Neural crest cell (in vitro differentiated cells): ENCODE results near the gene EFCAB8. TPM values are rescaled to one million over a fixed set of nuclear protein-coding genes. Genes with fewer than 3 reads are reported as not detected.

ENCODE experiments used
- DNase-seq: peaks from one replicate; pipeline ENCODE4 v3.0.0; 2021; ENCODE audit warnings: low read depth, mixed read lengths, low spot score
- H3K27ac Mint-ChIP-seq: one replicate; pipeline ENCODE4 v1.8.0; 2021; ENCODE audit warnings: mild to moderate bottlenecking, mixed read lengths; ENCODE audit not compliant: unreplicated experiment
- H3K27me3 Mint-ChIP-seq: 2 replicates; pipeline ENCODE4 v1.8.0; 2021; ENCODE audit warnings: low read depth, mild to moderate bottlenecking, mixed read lengths
- H3K36me3 Mint-ChIP-seq: 2 replicates; pipeline ENCODE4 v1.8.0; 2021; ENCODE audit warnings: low read depth, mild to moderate bottlenecking, mixed read lengths
- H3K4me1 Mint-ChIP-seq: 2 replicates; pipeline ENCODE4 v1.8.0; 2021; ENCODE audit warnings: mixed read lengths
- H3K4me3 Mint-ChIP-seq: one replicate; pipeline ENCODE4 v1.8.0; 2021; ENCODE audit warnings: mild to moderate bottlenecking, mixed read lengths
- H3K9me3 Mint-ChIP-seq: 2 replicates; pipeline ENCODE4 v1.8.0; 2021; ENCODE audit warnings: mixed read lengths
- CTCF ChIP-seq: fragments of 200-600 bp; sonication (generic); conservative IDR thresholded peaks from 2 replicates; pipeline ENCODE4 v1.5.0; 2021; ENCODE audit warnings: antibody characterized with exemption, mild to moderate bottlenecking
- total RNA-seq: library from RNA; stranded (reverse); gene quantifications from 2 replicates; pipeline ENCODE4 v1.2.1, GENCODE V29; 2021

EFCAB8 gene
- total RNA-seq, 1 donor from 2014 or later, result 0.26 TPM

DNA sequence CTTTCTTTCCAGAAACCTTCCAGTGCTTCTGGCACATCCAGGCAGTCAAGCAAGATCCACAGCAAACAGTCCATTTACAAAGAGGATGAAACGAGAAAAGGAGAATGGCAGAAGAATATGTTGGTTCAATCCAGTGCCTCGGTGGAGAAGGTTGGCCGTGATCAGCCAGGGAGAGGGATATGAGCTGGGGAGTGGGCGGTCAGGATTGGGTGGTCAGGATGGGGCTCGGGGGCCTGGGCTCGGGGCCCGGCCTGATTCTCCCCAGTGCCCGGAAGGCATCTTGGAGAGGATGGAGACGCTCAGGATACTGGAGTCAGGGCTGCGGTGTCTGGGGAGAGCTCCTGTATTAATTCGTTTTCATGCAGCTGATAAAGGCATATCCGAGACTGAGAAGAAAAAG, 61.3 kb downstream of the EFCAB8 start:
- Mint-ChIP-seq H3K27ac (no peak overlapping the region), H3K9me3 (peaks cover 8% of the 10 kb centered on the region), H3K4me3 (no peak overlapping the region), H3K36me3 (peaks cover 2% of the 10 kb centered on the region), H3K27me3 (peaks cover 8% of the 10 kb centered on the region), H3K4me1 (peaks cover 5% of the 10 kb centered on the region)
- TF ChIP-seq CTCF, result no peak
- DNase-seq, result no peak

GRCh38 chr20:32920530-32921298, 62.0 kb downstream of the EFCAB8 start:
- DNase-seq, result no peak
- Mint-ChIP-seq H3K9me3 (peaks cover 5% of the 10 kb centered on the region), H3K27ac (no peak overlapping the region), H3K27me3 (peaks cover 8% of the 10 kb centered on the region), H3K36me3 (peaks cover 2% of the 10 kb centered on the region), H3K4me3 (no peak overlapping the region), H3K4me1 (peaks cover 5% of the 10 kb centered on the region)
- TF ChIP-seq CTCF, result no peak

DNA sequence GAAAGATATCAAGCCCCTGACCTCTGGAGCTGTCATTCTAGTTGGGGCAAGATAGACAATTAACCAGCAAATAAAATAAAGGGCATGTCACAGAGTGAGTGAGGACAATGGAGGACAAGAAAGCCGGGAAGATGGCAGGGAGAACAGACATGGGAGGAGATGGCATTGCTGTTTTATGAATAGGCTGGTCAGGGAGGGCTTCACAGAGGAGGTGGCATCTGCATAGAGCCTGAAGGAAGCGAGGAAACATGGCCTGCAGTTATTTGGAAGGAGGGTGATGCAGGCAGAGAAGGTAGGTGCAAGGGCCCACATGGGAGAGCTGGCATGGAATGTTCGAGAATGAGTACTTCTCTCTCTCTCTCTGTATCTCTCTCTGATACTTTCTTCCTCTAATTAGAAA, 63.7 kb downstream of the EFCAB8 start:
- H3K4me1 Mint-ChIP-seq, result peaks cover 5% of the 10 kb centered on the region
- H3K36me3 Mint-ChIP-seq, result no peaks in the 10 kb centered on the region
- DNase-seq, result no peak
- peaks cover 8% of the 10 kb centered on the region for H3K27me3 Mint-ChIP-seq
- no peak overlapping the region for H3K27ac Mint-ChIP-seq
- TF ChIP-seq CTCF, result no peak
- no peak overlapping the region for H3K4me3 Mint-ChIP-seq
- no peaks in the 10 kb centered on the region for H3K9me3 Mint-ChIP-seq

GRCh38 chr20:32924781-32925180, 66.1 kb downstream of the EFCAB8 start:
- no peaks in the 10 kb centered on the region for H3K9me3 Mint-ChIP-seq
- H3K27me3 Mint-ChIP-seq, result peaks cover 2% of the 10 kb centered on the region
- no peak overlapping the region for H3K4me3 Mint-ChIP-seq
- no peak overlapping the region for H3K27ac Mint-ChIP-seq
- DNase-seq, result no peak
- TF ChIP-seq CTCF, result no peak
- H3K36me3 Mint-ChIP-seq, result no peaks in the 10 kb centered on the region
- H3K4me1 Mint-ChIP-seq, result peaks cover 5% of the 10 kb centered on the region

DNA sequence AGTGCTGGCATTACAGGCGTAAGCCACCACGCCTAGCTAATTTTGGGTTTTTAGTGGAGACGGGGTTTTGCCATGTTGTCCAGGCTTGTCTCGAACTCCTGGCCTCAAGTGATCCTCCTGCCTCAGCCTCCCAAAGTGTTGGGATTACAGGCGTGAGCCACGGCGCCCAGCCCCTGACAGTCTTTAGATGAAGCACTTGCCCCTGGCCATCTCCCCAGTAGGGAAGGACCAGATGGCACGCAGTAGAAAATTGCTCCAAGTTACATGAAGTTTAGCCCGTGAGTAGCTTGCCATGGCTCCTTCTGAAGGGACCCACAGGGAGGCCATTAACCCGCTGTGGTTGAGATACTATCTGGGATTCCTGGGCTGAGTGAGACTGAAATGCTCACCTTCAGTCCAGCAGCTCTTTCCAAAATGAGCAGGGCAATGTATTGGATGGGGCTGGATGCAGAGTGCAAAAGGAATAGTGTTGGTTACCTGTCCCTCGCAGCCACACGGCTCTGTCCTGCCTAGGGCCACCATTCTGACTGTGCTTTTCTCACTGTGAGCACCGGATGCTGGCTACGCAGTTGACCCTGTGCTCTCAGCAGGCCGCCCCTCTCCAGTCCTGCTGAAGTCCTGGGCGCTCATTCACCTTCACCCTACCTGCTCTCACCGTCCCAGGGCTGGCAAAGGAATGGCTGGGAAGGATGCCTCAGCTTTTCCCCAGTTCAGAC, 66.9 kb downstream of the EFCAB8 start:
- H3K9me3 Mint-ChIP-seq, result no peaks in the 10 kb centered on the region
- TF ChIP-seq CTCF, result no peak
- no peak overlapping the region for H3K4me3 Mint-ChIP-seq
- peaks cover 2% of the 10 kb centered on the region for H3K27me3 Mint-ChIP-seq
- peaks cover 5% of the 10 kb centered on the region for H3K4me1 Mint-ChIP-seq
- no peak for DNase-seq
- no peaks in the 10 kb centered on the region for H3K36me3 Mint-ChIP-seq
- no peak overlapping the region for H3K27ac Mint-ChIP-seq
